Fibroblast of peridontal ligament (primary cell): ENCODE measurements around the gene PRSS27.
"Not testable (repeated sequence)": the region's sequence is repeated elsewhere in the genome, so short reads cannot be mapped to it uniquely, and the experiment has no call there.

Experiments
- DNase-seq: peaks from one replicate; pipeline ENCODE4 v3.0.0-alpha.2; 2010; ENCODE audit errors: extremely low read depth

The PRSS27 gene

GRCh38 chr16:2724816-2725348, 4.9 kb upstream of the PRSS27 start:
- no peak for DNase-seq

GRCh38 chr16:2724088-2724676, 4.2 kb upstream of the PRSS27 start:
- no peak for DNase-seq

GRCh38 chr16:2721634-2722173, 1.7 kb upstream of the PRSS27 start:
- DNase-seq, result not testable (repeated sequence)

- peak; percentile 66 for DNase-seq
Observed at GRCh38 chr16:2720719-2721633, 952 bp upstream of the PRSS27 start.

GRCh38 chr16:2719328-2720063, 528 bp downstream of the PRSS27 start:
- no peak for DNase-seq

GRCh38 chr16:2717383-2718263, 2.4 kb downstream of the PRSS27 start:
- no peak for DNase-seq

- DNase-seq, result no peak
Observed at GRCh38 chr16:2716948-2717347, 3.1 kb downstream of the PRSS27 start.

GRCh38 chr16:2715966-2716885, 3.8 kb downstream of the PRSS27 start:
- no peak for DNase-seq

- peak; percentile 25 for DNase-seq
Observed at GRCh38 chr16:2715519-2715918, 4.5 kb downstream of the PRSS27 start.

- no peak for DNase-seq
Observed at GRCh38 chr16:2715064-2715463, 5.0 kb downstream of the PRSS27 start.

GRCh38 chr16:2713985-2714774, 5.8 kb downstream of the PRSS27 start:
- no peak for DNase-seq

- no peak for DNase-seq
Observed at GRCh38 chr16:2713523-2713922, 6.5 kb downstream of the PRSS27 start.

GRCh38 chr16:2712546-2712945, 7.5 kb downstream of the PRSS27 start:
- DNase-seq, result no peak

- DNase-seq, result no peak
Observed at GRCh38 chr16:2712063-2712441, 8.0 kb downstream of the PRSS27 start.

GRCh38 chr16:2711370-2712062, 8.5 kb downstream of the PRSS27 start:
- DNase-seq, result no peak

GRCh38 chr16:2710711-2711231, 9.3 kb downstream of the PRSS27 start:
- no peak for DNase-seq

- DNase-seq, result no peak
Observed at GRCh38 chr16:2710021-2710710, 9.9 kb downstream of the PRSS27 start.

GRCh38 chr16:2709588-2709984, 10.4 kb downstream of the PRSS27 start:
- DNase-seq, result no peak
